GM21528 (cell line): ENCODE data around the gene AAR2.

Experiments used
- ATAC-seq: cut with Tn5 transposase; IDR thresholded peaks from one replicate; pipeline ENCODE4 v1.9.1; 2021; ENCODE audit warnings: mild to moderate bottlenecking, moderate library complexity; ENCODE audit not compliant: unreplicated experiment, low FRiP score

The AAR2 gene

GRCh38 chr20:36275441-36276189, 39.3 kb downstream of the AAR2 start:
- no peak for ATAC-seq

GRCh38 chr20:36277546-36277945, 41.3 kb downstream of the AAR2 start:
- ATAC-seq: no peak

- no peak for ATAC-seq
Observed at GRCh38 chr20:36279362-36279761, 43.1 kb downstream of the AAR2 start.

- ATAC-seq: no peak
Observed at GRCh38 chr20:36279776-36280175, 43.5 kb downstream of the AAR2 start.

- ATAC-seq: no peak
Observed at GRCh38 chr20:36281785-36282380, 45.6 kb downstream of the AAR2 start.

GRCh38 chr20:36284751-36285150, 48.5 kb downstream of the AAR2 start:
- ATAC-seq: no peak

- no peak for ATAC-seq
Observed at GRCh38 chr20:36285746-36286447, 49.6 kb downstream of the AAR2 start.

- no peak for ATAC-seq
Observed at GRCh38 chr20:36297656-36298055, 61.4 kb downstream of the AAR2 start.

- no peak for ATAC-seq
Observed at GRCh38 chr20:36298061-36298460, 61.8 kb downstream of the AAR2 start.

GRCh38 chr20:36298795-36299339, 62.6 kb downstream of the AAR2 start:
- no peak for ATAC-seq

- ATAC-seq: no peak
Observed at GRCh38 chr20:36299459-36299858, 63.2 kb downstream of the AAR2 start.

- ATAC-seq: no peak
Observed at GRCh38 chr20:36301359-36302119, 65.3 kb downstream of the AAR2 start.

GRCh38 chr20:36303020-36303595, 66.8 kb downstream of the AAR2 start:
- ATAC-seq: no peak

GRCh38 chr20:36303831-36304230, 67.6 kb downstream of the AAR2 start:
- ATAC-seq: no peak

GRCh38 chr20:36304786-36305495, 68.7 kb downstream of the AAR2 start:
- no peak for ATAC-seq

GRCh38 chr20:36305602-36306551, 69.6 kb downstream of the AAR2 start, which contains the start of gene DLGAP4:
DLGAP4 (plus strand) TSS chr20:36306339; CDS start chr20:36431718, 125,379 bp downstream.
- no peak for ATAC-seq
